ENCODE data around the gene BFSP2.

The BFSP2 gene, protein sequence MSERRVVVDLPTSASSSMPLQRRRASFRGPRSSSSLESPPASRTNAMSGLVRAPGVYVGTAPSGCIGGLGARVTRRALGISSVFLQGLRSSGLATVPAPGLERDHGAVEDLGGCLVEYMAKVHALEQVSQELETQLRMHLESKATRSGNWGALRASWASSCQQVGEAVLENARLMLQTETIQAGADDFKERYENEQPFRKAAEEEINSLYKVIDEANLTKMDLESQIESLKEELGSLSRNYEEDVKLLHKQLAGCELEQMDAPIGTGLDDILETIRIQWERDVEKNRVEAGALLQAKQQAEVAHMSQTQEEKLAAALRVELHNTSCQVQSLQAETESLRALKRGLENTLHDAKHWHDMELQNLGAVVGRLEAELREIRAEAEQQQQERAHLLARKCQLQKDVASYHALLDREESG

DNA sequence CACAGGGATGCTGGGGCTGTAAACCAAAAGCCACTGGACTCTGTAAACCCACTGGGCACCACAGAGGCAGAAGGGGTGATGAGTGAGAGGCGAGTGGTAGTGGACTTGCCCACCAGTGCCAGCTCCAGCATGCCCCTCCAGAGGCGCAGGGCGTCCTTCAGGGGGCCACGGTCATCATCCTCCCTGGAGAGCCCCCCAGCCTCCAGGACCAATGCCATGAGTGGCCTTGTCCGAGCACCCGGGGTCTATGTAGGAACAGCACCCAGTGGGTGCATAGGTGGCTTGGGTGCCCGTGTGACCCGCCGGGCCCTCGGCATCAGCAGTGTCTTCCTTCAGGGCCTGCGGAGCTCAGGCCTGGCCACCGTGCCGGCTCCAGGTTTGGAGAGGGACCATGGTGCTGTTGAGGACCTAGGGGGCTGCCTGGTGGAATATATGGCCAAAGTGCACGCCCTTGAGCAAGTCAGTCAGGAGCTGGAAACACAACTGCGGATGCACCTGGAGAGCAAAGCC, at the start of gene BFSP2:
BFSP2 (plus strand) TSS at position 51 of the 510 bp plus-strand sequence; CDS start at position 79, 28 bp downstream.
- DNase-seq: no peak

GRCh38 chr3:133354721-133355120, 45.1 kb upstream of the BFSP2 start:
- DNase-seq: no peak

GRCh38 chr3:133360476-133360875, 39.4 kb upstream of the BFSP2 start:
- DNase-seq: no peak

DNA sequence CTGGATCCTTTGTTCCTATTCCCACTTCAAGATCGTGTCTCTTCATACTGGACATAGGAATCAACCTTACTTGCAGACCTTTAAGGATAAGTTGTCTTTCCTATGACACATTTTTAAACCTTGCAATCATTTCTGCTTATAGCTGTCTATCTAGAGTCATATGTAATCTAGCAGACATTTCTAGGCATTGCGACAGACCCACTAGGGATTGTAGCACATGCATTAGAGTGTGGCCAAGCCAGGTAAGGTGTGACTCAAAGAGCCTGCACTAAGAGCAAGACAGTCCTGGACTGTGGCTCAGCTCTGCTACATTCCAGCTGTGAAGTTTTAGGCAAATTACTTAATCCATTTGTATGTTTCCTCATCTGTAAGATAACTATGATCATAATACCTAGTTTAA, 38.8 kb upstream of the BFSP2 start:
- no peak for DNase-seq

DNA sequence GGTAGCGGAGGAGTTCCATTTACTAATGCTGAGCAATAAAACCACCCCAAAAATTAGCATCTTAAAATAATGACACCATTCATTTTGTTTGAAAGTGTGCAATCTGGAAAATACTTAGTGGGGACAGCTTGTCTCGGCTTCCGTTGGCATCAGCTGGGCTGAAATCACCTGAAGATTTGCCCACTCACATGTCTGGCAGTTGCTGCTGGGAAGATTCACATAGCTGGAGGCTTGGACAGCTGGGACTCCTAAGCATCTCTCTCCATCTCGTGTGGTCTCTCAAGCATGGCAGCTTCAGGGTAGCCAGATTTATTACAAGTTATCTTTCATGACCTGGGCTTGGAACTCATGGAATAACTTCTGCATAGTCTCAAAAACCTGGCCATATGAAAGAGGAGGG, 38.4 kb upstream of the BFSP2 start:
- DNase-seq: no peak

DNA sequence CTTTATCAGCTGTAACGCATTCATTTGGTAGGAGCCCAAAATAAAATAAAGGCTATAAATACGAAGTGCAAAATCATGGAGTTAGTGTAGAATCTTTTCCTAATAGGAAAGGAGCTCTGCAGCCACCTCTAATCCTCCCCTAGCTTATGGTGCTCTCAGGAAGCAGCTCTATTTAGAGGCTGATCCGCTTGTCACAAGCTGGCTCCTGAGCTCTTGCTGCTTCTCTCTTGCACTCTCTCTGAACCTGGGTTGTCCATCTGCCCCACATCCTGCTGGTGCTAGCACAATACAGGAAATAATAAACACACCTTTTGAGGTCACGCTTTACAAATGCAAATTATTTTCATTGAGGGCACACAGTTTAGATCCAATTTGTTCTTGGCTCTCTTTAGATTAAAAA, 37.3 kb upstream of the BFSP2 start:
- no peak for DNase-seq

DNA sequence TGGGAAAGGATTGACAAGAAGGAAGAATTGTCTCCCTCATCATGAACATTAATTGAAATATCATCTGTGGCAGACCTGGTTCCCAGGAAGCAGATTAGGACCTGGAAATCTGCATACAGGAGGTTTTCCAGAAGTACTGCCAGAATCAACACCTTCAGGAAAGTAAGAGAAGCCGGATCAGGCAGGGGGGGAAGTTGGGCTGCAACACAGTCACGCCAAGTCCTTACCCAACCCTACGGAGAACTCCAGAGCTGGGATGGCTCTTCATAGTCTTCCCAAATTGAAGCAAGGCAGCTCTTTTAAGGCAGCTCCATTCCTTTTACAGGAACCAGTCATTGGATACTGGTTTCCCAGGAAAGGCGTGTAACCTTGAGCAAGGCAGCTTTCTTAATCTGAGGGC, 35.2 kb upstream of the BFSP2 start:
- DNase-seq: no peak

DNA sequence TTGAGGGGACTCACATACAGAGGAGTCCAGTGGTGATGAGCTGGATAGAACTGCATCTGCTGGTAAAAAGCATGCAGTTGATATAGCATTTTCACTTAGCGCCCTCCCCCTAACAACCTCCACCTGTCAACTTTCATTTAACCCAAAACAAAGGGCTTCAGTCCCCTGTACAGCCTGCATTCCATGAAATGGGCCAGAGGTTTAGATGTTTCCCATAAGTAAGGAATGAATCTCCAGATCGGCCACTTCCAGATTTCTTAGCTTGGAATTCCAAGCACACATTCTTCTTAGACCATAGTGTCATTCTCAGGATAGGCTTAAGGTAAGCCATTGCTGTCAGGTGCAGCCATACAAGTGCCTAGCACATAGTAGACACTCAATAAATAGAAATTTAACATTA, 32.9 kb upstream of the BFSP2 start:
- no peak for DNase-seq

DNA sequence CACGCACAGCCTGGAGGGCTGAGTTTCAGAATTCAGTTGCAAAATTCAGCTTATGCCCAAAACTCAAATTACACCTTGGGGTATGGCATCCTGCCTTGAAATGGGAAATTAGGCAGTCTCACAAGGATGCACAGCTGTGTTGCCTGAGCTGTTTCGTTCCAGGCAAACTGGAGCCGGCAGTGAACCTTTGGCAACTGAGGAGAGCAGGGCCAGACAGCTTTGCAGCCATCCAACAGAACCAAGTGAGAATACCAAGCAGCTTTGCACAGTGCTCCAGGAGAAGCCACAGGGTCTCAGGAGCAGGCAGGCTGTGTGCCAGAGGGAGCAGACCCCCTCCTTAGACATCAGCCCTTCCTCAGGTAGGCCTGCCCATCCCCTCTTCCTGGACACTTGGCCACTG, 32.5 kb upstream of the BFSP2 start:
- no peak for DNase-seq

- DNase-seq: no peak
These were observed 31.9 kb upstream of the BFSP2 start for GRCh38 chr3:133367956-133368355.

- no peak for DNase-seq
These were observed 31.3 kb upstream of the BFSP2 start for GRCh38 chr3:133368371-133369067.

GRCh38 chr3:133369068-133369440, 30.8 kb upstream of the BFSP2 start:
- DNase-seq: no peak

- no peak for DNase-seq
These were observed 28.7 kb upstream of the BFSP2 start for GRCh38 chr3:133371181-133371580.

- no peak for DNase-seq
These were observed 28.2 kb upstream of the BFSP2 start for GRCh38 chr3:133371676-133372075.

DNA sequence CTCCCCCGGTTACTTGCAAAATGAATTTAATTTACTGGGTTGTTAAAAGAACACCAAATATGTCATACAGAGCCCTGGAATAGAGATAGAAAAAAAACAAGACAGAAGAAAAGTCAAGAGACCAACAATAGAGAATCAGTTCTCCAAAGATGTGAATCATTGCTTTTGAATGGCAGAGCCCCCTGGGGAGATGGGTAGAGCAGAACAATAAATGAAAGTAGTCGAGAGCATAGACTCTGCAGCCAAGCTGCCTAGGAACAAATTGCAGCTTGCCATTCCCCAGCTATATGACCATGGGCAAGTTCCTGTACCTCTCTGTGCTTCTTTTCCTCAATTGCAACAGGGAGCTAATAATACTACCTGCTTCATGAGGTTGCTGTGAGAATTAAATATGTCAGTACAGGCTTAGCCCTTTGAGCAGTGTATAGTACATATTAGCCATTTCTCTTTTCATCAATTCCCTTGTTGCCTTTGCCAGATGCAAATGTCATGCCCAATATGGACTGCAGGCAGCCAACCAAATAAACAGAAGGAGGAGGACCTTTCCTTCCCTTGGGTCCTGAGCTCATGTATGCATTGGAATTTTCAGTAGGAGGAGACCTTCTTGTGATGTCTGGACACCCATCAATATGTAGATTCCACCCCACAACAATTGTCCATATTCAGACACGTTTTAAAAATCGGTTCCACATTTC, 25.0 kb upstream of the BFSP2 start:
- DNase-seq: peak; percentile 7

GRCh38 chr3:133375403-133375745, 24.5 kb upstream of the BFSP2 start:
- no peak for DNase-seq

DNA sequence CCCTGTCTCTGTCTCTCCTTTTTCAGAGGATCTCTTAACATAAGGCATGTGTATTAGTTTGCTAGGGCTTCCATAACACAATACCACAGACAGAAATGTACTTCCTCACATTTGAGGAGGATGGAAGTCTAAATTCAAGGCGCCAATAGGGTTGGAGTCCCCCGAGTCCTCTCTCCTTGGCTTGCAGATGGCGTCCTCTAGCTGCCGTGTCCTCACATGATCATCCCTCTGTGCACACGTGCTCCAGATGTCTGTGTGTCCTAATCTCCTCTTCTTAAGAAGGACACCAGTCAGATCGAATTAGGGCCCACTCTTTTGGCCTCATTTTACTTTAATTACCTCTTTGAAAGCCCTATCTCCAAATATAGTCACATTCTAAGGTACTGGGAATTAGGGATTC, 23.0 kb upstream of the BFSP2 start:
- DNase-seq: peak; percentile 3

DNA sequence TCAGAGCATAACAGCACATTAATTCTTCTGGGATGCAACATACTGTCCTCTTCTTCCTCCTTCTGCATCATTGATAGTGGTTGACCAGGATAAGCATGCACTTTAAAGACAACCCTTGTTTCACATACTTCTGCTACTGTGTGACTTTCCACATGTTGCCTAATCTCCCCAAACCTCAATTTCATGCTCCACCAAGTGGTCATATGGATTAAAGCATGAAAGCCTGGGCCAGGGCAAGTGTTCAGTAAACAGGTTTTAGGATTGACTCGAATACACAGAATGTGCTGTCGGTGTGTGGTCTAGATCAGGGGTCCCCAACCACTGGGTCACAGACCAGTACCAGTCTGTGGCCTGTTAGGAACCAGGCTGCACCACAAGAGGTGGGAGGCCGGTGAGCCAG, 22.5 kb upstream of the BFSP2 start:
- peak; percentile 46 for DNase-seq

- no peak for DNase-seq
These were observed 19.9 kb upstream of the BFSP2 start for GRCh38 chr3:133379926-133380325.

DNA sequence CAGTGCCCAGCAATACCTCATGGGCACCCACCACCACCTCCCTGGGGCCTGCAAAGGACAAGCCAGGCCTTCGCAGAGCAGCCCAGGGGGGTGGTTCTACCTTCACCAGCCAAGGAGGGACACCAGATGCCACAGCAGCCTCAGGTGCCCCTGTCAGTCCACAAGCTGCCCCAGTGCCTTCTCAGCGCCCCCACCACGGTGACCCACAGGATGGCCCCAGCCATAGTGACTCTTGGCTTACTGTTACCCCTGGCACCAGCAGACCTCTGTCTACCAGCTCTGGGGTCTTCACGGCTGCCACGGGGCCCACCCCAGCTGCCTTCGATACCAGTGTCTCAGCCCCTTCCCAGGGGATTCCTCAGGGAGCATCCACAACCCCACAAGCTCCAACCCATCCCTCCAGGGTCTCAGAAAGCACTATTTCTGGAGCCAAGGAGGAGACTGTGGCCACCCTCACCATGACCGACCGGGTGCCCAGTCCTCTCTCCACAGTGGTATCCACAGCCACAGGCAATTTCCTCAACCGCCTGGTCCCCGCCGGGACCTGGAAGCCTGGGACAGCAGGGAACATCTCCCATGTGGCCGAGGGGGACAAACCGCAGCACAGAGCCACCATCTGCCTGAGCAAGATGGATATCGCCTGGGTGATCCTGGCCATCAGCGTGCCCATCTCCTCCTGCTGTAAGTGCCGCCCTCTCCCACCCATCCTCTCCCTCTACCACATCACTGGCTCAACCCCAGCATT, 19.2 kb upstream of the BFSP2 start:
- no peak for DNase-seq

- no peak for DNase-seq
These were observed 18.3 kb upstream of the BFSP2 start for GRCh38 chr3:133381346-133382109.

GRCh38 chr3:133383175-133383574, 16.7 kb upstream of the BFSP2 start:
- no peak for DNase-seq

Measured in fibroblast of skin of right biceps (primary cell).